Activated CD8-positive, alpha-beta memory T cell treated with anti-CD3 and anti-CD28 coated beads, Interleukin-2, amount 50 U/mL, for 48 hours (primary cell): ENCODE results near the gene SLC35A2.

Source experiments
- DNase-seq: peaks from one replicate; pipeline ENCODE4 v3.0.0-alpha.2; 2020

The SLC35A2 gene

DNA sequence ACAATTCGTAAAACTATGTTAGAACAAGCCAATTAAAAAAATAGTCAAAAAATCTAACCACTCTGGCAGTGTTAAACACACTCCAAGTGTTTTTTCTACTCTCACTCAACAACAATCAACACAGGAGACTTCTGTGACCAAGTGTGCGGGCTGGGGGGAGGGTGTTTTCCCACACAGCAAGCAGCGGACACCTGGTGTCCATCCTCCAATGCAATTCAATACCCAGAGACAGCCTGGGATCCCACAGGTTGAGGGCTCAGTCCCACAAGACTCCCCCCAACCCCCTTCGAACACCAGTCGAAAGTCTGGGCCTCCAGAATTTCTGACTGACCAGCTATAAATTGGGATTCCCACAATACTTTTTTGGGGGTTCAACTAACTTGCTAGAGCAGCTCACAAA is 15.7 kb upstream of the SLC35A2 start:
- DNase-seq: no peak

DNA sequence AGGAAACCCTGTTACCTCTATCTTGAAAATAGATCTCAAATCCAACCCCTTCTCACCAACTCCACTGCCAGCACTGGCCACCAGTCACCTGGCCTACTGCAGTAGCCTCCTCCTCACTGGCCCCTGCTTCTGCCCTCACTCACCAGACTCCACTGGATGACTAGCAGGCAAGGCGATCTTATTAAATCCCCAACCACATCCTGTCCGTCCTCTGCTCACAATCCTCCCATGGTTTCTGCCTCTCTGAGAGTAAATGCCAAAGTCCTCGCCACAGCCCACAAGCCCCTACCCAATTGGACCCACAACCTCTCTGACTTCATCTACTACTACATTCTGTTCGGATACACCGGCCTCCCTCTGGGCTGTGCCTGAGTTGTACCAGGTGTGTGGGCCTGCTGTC is 12.8 kb upstream of the SLC35A2 start:
- DNase-seq: no peak

DNA sequence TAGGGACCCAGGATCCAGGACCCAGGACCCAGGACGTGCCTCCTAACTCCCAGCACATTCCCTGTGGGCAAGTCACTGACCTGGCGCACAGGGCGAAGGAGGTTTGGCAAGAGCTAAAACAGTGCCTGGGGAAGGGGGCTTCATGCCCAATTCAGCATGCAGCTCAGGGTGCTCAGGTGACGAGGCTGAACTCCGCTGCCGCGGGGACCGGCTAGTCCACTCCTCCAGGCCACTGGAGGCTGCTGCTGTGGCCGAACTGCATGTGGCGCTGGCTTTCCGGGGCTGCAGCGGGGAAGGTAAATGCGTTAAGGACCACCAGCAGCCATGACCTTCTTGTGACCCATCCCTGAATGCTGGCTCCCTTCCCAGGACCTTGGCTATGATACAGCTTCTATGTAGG is 12.3 kb upstream of the SLC35A2 start:
- DNase-seq: no peak

DNA sequence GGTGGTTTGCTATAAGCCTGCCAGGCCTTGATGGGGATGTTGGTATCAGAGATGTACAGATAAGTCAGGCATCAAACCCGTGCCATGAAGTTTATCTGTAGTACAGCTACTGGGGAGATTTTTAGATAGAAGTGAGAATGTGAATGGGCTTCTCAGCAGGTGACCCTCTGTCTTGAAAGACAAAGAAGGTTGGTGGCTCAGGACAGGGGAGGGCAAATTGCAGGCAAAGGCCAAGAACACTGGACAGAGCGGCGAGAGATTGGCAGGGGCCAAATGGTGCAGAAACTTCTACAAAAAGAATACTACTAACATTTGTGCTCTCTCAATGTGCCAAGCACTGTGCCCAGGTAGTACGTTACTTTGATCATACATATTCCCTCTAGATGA is 9.3 kb upstream of the SLC35A2 start:
- DNase-seq: no peak

DNA sequence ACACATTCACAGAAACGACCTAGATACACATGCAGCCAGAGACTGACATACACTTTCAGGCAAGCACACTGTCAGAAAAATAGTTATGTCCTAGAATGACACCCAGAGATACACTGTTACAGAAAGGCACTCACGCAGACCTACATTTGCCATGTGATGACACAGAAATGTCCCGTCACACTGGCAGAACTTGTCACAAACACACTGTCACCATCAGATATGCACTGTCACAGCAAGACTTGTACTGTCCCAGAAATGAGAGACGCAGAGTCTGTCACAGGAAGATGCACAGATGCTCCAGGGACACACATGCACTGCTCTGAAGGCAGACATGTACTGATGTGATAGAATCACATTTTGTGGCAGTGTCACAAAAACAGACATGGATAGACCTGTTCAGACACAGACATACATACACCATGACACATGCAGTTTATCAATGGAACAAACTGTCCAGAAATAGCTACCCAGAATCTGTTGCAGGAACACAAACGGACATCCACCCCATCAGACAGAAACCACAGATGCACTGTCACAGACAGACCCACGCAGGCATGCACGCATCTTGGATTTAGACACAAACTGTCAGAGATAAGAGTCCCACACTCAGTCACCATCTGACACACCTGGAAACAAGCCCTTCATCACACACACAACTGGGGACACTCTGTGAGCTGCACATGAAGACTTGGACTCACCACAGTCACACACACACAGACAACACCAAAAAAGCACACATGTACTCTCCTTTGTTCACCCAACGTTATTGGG is 8.7 kb upstream of the SLC35A2 start:
- DNase-seq: no peak

DNA sequence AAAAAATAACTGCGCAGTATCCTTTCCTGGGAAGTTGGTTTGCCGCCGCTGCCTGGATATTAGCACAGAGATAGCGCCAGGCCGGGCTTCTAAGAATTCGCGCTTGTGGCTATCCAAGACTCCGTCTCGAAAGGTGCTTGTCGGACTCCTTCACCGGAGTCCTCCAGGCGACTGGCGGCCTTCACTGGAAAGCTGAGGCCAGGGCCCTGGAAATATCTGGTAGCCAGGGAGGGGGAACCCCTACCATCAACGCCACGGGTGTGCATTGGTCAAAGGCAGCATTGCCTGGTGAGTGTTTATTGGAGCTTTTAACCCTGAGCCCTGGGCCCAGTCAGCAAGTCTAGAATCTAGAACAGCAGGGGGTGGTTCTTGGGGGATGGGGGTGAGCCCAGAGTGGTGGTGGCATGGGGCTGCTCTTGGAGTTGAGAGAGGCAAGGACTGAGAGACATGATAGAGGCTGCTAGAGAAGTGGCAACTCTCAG is 8.0 kb upstream of the SLC35A2 start:
- no peak for DNase-seq

DNA sequence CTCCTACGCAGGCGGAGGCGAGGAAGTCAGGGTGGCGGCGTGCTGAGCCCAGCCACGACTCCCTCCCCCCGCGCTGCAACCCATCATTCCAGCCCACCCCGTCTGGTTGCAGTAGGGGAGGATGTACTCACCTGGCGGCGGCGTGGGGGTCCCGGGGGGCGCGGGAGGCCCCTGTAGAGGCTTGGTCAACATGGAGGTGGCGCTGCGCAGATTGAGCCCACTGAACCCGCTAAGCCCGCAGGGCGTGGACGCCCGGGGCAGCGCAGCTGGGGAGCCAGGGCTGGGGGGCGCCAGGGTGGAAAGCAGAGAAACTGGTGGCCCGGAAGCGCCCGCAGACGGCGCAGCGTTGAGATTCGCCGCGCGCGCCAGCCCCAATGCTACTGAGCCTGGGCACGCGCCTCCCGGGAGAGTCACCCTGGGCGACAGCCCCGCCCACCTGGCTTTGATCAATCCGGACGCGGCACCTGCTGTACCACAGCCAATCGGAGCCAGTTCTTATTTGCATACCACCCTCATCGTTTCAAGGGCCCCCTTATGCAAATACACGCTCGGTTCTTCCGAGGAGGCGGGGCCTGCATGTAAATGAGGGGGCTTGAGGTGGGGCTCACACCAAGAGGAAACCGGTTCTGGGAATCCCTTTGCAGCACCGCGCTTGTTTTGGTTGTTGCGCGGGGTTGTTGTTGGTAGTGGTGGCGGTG is 7.3 kb upstream of the SLC35A2 start, which contains the start of gene PIM2:
TSS of gene PIM2 (minus strand) at position 382 of the 698 bp plus-strand sequence. CDS start at position 192, 190 bp downstream.
- DNase-seq: peak; percentile 90

DNA sequence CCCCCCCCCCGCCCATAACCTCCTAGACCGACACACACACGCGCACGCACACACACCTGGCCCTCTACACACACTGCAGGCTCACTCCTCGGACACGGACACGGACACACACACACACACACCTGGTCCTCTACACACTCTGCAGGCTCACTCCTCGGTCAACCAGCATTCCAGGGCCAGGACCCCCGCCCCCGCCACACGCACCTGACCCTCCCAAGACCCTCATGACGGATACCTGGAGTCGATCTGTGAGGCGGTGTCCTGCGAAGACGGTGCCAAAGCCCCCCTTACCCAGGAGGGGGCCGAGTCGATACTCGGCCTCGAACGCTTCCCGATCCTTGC is 6.8 kb upstream of the SLC35A2 start:
- no peak for DNase-seq

DNA sequence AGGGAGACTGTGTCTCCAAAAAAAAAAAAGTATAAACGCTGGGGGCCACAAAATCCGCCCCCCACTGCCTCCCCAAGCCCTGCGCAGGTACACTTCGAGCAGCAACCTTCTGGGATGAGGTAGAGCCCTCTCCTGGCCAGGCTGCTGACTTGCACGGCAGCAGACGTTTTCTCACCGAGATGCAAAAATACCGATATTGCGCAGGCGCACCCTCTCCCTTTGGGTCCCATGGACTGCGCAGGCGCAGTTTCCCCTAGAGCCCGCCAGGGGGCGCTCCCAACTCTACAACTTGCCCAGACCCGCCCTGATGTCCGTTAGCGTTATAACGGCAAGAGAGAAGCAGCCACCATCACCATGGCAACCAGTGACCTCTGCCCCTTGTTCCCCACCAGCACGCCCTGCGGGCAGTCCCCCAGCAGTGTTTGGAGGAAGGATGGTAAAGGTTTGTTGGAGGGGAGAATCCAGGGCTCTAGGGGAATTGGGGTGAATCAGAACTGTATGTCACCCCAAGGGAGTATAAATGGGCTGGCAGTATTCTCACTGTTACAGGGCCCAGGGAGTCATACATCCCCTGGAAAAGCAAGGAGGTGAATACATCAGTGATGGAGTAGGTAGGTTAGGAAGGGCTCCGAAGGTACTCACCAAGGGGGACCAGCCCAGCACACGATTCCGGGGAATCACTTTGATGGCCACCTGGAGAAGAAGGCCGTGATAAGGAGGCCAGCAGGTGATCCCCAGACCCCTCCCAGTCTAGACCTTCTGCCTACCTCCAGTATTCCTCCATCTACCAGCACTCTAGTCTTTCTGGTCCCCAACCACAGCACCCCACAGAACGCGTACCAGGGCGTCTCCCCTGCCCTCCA is 5.9 kb upstream of the SLC35A2 start:
- DNase-seq: peak; percentile 90

DNA sequence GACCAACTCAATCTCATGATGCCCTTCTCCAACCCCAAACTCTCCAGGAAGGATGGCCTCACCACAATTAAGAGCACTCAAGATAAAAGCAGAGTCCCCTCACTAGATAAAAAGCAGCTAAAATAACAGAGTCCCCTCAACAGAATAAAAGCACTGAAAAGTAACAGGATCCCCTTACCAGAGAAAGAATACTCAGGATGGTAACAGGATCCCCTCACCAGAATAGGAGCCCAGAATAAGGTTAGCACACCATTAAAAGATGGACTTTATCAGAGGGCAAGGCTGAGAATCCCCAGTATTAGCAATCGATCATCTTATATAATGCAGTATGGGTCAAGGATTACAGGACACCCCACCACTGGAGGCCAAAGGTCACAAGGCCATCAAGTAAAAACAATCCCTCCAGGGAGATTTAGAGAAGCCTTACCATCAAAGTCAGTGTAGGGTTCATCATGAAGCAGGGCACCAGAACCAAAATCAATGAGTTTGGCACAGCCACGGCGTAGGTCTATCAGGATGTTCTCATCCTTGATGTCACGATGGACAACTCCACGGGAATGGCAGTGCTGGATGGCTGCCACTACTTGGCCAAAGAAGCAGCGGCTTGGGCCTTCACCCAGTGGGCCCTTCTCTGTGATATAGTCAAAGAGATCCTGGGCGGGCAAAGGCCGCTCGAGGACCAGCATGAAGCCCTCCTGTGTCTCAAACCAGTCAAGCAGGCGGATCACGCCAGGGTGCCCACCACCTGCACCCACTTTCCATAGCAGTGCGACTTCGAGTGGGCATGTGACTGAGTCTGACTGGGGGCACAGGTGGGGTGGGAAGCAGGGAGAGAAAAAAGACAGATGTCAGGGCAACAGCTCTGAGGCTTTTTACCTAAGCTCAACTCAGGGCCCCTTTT is 3.4 kb upstream of the SLC35A2 start:
- DNase-seq: no peak

DNA sequence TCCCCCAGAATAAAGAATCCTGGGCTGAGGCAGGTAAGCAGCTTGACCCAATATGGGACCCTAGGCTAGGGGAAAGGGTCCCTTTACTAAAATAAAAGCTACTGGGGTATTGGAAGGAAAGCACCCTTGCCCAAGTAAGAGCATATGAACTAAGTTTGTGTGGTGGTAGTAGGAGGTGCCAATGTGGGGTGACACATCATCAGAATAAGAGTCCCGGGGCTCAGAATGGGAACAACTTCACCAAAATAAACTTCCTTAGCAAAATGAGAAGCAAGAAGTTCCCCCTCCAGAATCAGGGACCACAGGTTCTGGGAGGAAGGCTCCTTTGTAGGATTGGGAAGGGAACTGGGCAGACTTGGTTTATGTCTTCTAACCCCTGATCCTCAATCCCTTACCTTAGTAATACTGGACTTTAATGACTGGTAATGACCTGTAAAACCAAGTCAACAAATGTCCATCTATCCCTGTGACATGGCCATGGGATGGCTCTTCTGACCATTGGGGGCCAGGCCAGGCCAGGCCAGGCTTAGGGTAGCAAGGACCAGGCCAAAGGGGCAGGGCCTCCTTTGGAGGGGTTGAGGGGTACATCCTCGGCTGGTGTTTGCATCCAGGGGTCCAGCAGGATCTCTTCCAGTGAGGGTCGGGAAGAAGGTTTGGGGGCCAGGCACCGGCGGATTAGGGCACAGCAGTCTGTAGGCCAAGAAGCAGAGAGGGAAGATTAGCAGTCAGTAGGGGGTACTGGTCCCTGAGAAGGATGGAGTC is 2.3 kb upstream of the SLC35A2 start:
- no peak for DNase-seq

DNA sequence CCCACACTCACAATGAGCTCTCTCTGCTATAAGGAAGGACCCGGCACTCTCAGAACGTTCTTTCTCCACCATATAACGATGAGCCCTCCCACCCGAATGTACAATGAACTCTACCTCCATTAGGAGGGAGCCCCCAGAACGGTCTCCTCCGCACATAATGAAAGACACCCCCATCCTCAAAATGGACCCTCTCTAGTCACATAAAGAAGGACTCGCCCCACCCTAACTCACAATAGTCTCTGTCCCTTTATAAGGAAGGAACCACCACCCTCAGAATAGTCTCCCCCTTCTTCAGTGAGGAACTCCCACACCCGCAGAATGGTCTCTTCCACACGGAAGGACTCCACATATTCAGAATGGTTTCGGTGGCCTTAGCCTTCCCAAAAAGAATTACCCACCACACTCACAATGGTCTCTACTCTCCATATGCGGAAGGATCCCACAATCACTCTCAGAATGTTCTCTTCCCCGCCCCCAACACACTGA is 477 bp downstream of the SLC35A2 start:
- DNase-seq: no peak

DNA sequence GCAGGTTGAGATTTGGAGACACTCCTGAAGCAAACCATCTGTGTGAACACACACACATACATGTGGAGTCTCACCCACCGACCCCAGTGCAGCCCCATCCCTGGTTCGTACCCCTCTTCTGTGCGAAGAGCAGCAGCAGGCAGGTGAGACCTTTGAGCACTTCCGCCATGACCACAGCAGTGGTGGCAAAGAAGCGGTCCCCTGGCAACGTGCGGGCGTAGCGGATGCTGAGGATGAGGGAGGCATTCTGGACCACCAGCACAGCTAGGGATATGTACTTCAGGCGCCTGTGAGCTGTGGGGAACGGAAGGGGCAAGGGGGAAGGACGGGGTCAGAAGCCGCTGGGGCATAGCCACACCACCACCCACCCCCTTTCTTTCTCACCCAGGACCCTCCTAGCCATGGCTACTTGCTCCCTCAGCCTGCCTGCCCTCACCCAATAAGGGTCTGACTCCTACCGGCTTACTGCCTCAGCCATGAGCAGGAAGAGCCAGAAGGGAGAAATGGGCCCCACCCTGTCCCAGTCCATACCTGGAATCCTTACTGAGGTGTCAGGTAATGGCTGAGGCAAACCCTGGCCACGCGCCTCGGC is 1.6 kb downstream of the SLC35A2 start:
- DNase-seq: no peak

DNA sequence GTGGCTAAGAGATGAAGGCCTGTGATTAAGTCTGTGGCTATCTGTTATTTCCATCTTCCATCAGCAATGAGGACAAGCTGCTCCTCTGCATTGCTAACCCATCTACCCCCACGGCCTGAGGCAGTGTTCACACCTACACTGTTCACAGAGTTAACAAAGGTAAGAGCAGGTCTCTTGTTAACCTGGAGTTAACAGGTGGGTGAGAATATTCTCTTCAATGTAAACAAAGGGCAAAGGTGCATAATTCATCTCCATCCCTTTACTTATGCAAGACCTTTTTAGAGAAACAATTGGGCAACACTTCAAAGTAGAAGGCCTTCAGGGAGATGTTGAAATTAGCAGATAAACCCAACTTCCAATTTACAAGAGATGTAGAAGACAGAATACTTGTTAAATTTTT is 2.8 kb downstream of the SLC35A2 start:
- no peak for DNase-seq

DNA sequence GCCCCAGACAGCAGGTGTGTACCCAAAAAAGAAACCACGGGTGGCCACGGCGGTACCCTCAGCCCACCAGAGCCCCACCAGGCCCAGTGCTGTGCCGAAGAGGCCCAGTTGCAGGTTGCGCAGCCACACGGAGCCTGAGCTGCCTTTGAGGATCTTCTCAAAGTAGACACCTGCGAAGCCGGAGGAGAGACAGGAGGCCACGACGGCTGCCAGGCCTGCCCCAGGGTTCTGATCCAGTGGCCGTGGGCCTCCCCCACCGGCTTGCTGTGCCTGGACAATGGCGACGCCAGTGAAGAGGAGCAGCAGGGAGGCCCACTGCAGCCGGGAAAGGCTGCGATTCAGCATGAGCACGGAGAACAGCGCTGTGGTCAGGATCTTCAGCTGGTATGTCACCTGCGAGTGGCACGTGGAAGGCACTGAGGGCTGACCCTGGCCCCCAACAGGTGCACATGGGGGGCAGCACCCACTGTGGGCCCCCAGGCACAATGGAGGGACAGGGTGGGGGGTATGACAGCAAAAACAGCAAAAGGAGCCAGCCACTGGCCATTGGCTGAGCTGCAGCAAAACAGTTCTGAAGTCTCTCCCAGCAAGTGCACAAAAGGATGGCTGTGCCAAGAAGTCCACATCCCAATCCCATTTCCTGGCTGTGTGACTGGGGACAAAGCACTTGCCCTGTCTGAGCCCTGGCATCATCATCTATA is 6.2 kb downstream of the SLC35A2 start:
- DNase-seq: no peak

DNA sequence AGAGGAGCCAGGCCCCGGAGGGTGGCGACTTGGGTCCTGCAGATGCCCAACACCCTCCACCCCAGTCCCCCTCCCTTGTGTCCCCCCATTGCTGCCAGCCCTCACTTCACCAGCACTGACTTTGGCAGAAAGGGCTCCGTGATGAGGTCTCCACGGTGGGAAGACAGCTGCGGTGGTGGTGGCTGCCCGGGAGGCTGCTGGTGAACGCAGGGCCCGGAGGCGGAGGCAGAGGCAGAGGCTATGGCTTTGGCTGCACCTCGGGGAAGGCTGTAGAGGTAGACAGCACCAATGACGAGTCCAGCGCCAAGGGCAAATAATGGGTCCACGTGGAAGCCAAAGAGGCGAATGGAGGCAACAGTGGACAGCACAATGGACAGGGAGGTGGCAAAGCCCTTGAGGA is 6.8 kb downstream of the SLC35A2 start:
- no peak for DNase-seq

DNA sequence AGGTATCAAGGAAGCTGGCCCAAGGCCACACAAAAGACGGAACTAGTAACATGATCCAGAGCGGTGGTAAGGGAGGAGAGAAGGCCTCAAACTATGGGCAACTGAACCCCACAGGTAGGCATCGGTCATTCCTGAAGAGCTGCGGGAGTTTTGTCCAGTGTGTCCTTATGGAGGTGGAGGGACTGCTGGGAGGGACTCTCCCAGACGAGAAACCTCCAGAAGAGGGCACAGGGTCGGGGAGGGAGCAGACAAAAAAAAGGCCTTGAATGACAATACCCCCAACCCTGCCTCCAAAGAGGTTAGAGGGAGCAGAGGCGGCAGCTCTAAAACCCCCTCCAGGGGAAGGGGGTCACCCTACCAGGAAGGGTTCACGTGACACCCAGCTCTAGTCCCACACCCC is 7.3 kb downstream of the SLC35A2 start:
- no peak for DNase-seq

DNA sequence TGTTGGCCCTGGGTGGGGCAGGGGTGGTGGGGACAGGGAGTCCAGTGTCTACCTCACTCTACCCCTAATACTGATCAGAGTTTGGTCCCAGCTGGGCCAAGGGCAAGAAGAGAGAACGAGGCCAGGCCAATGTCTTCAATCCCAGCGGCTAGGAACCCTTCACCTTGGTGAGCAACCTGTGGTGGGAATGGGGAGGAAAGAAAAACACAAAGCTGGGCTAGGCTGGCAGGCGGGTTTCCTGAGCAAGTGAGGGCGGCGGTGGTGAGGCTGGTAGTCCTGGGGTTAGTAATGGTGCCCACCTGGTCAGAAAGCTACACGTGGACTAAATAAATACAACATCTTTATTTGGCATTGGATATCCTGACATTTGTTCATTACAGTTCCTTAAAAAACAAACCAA is 8.2 kb downstream of the SLC35A2 start:
- DNase-seq: no peak

DNA sequence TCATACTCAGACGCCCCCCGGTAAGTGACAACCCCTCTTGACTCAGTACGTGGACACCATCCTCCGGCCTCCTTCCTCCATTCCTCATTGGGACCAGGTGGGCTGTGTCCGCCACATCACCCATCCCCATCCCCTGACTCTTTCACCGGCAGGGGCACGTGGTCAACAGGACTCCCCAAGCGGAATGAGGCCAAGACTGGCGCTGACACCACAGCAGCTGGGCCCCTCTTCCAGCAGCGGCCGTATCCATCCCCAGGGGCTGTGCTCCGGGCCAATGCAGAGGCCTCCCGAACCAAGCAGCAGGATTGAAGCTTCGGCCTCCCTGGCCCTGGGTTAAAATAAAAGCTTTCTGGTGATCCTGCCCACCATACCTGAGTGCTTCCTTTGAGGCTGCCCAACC is 8.7 kb downstream of the SLC35A2 start:
- no peak for DNase-seq

DNA sequence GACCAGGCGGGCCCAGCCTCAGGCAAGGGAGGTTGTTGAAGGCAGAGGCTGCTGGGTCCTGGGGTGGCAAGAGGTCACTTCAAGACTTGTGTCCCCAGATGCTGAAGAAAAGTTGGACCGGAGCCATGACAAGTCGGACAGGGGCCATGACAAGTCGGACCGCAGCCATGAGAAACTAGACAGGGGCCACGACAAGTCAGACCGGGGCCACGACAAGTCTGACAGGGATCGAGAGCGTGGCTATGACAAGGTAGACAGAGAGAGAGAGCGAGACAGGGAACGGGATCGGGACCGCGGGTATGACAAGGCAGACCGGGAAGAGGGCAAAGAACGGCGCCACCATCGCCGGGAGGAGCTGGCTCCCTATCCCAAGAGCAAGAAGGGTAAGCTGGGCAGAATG is 9.3 kb downstream of the SLC35A2 start:
- DNase-seq: no peak

DNA sequence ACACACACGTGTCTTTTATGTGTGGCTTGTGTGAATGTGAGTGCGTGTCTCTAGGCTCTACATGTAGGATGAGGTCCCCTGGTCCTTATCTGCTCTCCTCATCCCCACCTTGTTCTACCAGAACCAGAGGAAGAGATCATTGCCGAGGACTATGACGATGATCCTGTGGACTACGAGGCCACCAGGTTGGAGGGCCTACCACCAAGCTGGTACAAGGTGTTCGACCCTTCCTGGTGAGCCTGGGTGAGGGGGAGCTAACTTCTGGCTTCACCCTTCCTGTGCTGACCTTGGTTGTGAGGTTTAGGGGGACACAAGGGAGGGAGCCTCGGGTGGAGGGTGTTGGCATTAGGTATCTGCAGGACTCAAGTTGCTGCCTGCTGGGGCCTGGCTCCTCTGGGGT is 10.4 kb downstream of the SLC35A2 start:
- no peak for DNase-seq
